HCT116 (cell line): ENCODE results near the gene TBC1D4.

Experiments
- CBX3 ChIP-seq: IDR thresholded peaks from 2 replicates; pipeline ENCODE4 v1.6.1; 2012; ENCODE audit warnings: low read depth
- CEBPB ChIP-seq: IDR thresholded peaks from 2 replicates; pipeline ENCODE4 v1.6.1; 2012; ENCODE audit warnings: low read depth
- CTCF ChIP-seq, 3 experiments: fragments of 200-600 bp in 1 of 3; sonication (generic) in 1 of 3; IDR thresholded peaks in 2 of 3; conservative IDR thresholded peaks in 1 of 3; 2 replicates each; pipeline ENCODE4 v1.5.1; 2012 to 2017; ENCODE audit warnings: low read depth in 2 of 3, low read length in 2 of 3, antibody characterized with exemption in 1 of 3, borderline replicate concordance in 1 of 3, control low read depth in 1 of 3, mild to moderate bottlenecking in 1 of 3, mixed read lengths in 1 of 3, mixed run types in 1 of 3, moderate library complexity in 1 of 3; ENCODE audit not compliant: insufficient read depth in 1 of 3
- ELF1 ChIP-seq: IDR thresholded peaks from 2 replicates; pipeline ENCODE4 v1.6.1; 2012; ENCODE audit warnings: low read depth, borderline replicate concordance
- EZH2 ChIP-seq: fragments of 200-600 bp; sonication (generic); IDR thresholded peaks from 2 replicates; pipeline ENCODE4 v1.6.1; 2017; ENCODE audit warnings: antibody characterized with exemption, mixed run types
- EZH2phosphoT487 ChIP-seq: fragments of 200-600 bp; IDR thresholded peaks from 2 replicates; pipeline ENCODE4 v1.6.1; 2018; ENCODE audit warnings: antibody characterized with exemption, borderline replicate concordance
- JUND ChIP-seq: IDR thresholded peaks from 2 replicates; pipeline ENCODE4 v1.6.1; 2012
- POLR2A ChIP-seq: IDR thresholded peaks from 2 replicates; pipeline ENCODE4 v1.7.0; 2011; ENCODE audit warnings: borderline replicate concordance; ENCODE audit not compliant: insufficient read depth, insufficient read length; ENCODE audit errors: extremely low read depth
- RAD21 ChIP-seq: IDR thresholded peaks from 2 replicates; pipeline ENCODE4 v1.6.1; 2012; ENCODE audit warnings: low read depth, mild to moderate bottlenecking
- REST ChIP-seq: IDR thresholded peaks from 2 replicates; pipeline ENCODE4 v1.6.1; 2012; ENCODE audit warnings: low read depth
- SIN3A ChIP-seq: IDR thresholded peaks from 2 replicates; pipeline ENCODE4 v1.6.1; 2012; ENCODE audit warnings: low read depth
- SRF ChIP-seq: IDR thresholded peaks from 2 replicates; pipeline ENCODE4 v1.6.1; 2012; ENCODE audit warnings: low read depth
- YY1 ChIP-seq: IDR thresholded peaks from 2 replicates; pipeline ENCODE4 v1.6.1; 2011; ENCODE audit warnings: low read length, low read depth, moderate library complexity, mild to moderate bottlenecking; ENCODE audit not compliant: insufficient replicate concordance; ENCODE audit errors: extremely low read depth
- ZBTB33 ChIP-seq: IDR thresholded peaks from 2 replicates; pipeline ENCODE4 v1.6.1; 2011; ENCODE audit warnings: mild to moderate bottlenecking, low read length, moderate library complexity; ENCODE audit not compliant: insufficient replicate concordance; ENCODE audit errors: extremely low read depth

- no peak for TF ChIP-seq CTCF (IDR thresholded peaks at IDR 0.05 in 2 of 3, conservative IDR thresholded peaks at IDR 0.05 in 1 of 3; ENCODE audit: borderline replicate concordance in 1 of 3, insufficient read depth in 1 of 3, low read depth in 2 of 3, low read length in 2 of 3)
- TF ChIP-seq EZH2 = no peak
- TF ChIP-seq JUND = no peak
- TF ChIP-seq RAD21 = no peak
- TF ChIP-seq ZBTB33 = no peak
- TF ChIP-seq EZH2phosphoT487 = no peak
- TF ChIP-seq SRF = no peak
- no peak for TF ChIP-seq SIN3A
- no peak for TF ChIP-seq POLR2A
- TF ChIP-seq ELF1 = no peak
- no peak for TF ChIP-seq CEBPB
- no peak for TF ChIP-seq CBX3
- no peak for TF ChIP-seq YY1
- TF ChIP-seq REST = no peak
Measured at GRCh38 chr13:75461314-75461713, 20.7 kb downstream of the TBC1D4 start.
